Heart right ventricle (tissue), 16 donors: ENCODE measurements around the gene HDX. TPM values are rescaled to one million over a fixed set of nuclear protein-coding genes. Genes with fewer than 3 reads are reported as not detected.
"Not testable (repeated sequence)": the region's sequence is repeated elsewhere in the genome, so short reads cannot be mapped to it uniquely, and the experiment has no call there.

ENCODE experiments used
- ATAC-seq, 8 donors: fragments of 200-7000 bp; cut with Tn5 transposase; one replicate each; pipeline ENCODE4 v1.9.1; 2020; ENCODE audit warnings: mild to moderate bottlenecking in 8 of 8, moderate library complexity in 8 of 8, moderate number of reproducible peaks in 1 of 8
- DNase-seq, 2 donors: peaks; one replicate each; pipeline ENCODE4 v3.0.0-alpha.2; 2020
- H3K27ac ChIP-seq, 10 donors: fragments of 200-600 bp; sonication (generic) in 2 of 10; one replicate each; pipeline versions ENCODE4 v1.5.0 to v1.8.0; 2020 to 2022; ENCODE audit warnings: mild to moderate bottlenecking in 3 of 10
- H3K27me3 ChIP-seq, 7 donors: fragments of 200-600 bp; one replicate each; pipeline ENCODE4 v1.8.0; 2021 to 2022; ENCODE audit warnings: mild to moderate bottlenecking in 2 of 7
- H3K36me3 ChIP-seq, 9 donors: fragments of 200-600 bp; sonication (generic) in 1 of 9; one replicate each; pipeline versions ENCODE4 v1.5.0 to v1.8.0; 2020 to 2022; ENCODE audit warnings: mild to moderate bottlenecking in 2 of 9
- H3K4me1 ChIP-seq, 9 donors: fragments of 200-600 bp; sonication (generic) in 1 of 9; one replicate each; pipeline versions ENCODE4 v1.5.0 to v1.8.0; 2020 to 2022; ENCODE audit warnings: mild to moderate bottlenecking in 4 of 9
- H3K4me3 ChIP-seq, 10 donors: fragments of 200-600 bp; sonication (generic) in 2 of 10; one replicate each; pipeline versions ENCODE4 v1.5.0 to v1.8.0; 2020 to 2022; ENCODE audit warnings: mild to moderate bottlenecking in 7 of 10, moderate library complexity in 2 of 10
- H3K9me3 ChIP-seq, 11 donors: fragments of 200-600 bp in 10 of 11; sonication (generic) in 2 of 11; one replicate each; pipeline versions ENCODE4 v1.5.0 to v1.8.0; 2013 to 2022; ENCODE audit warnings: mild to moderate bottlenecking in 2 of 11, control low read depth in 1 of 11, moderate library complexity in 1 of 11
- WGBS, 2 donors: extraction: QIAGEN DNeasy Blood & Tissue Kit; methylation state at CpG; one replicate each; pipeline ENCODE4 v1.1.7; 2013; ENCODE audit warnings: inconsistent platforms in 1 of 2; 5-methylcytosine and 5-hydroxymethylcytosine counted together
- intact Hi-C, 10 donors: fragments of 100-400 bp; cut with DNase I; formaldehyde crosslinking; loops; one replicate each; pipeline versions ENCODE4 v1.11.1 to v1.14.2; 2022
- polyA plus RNA-seq, 2 donors: library from polyadenylated mRNA; stranded (reverse); fragments of 200-250 nt; gene quantifications; one replicate each; pipeline ENCODE4 v1.2.3, GENCODE V29; 2013
- total RNA-seq, 10 donors: library from RNA; stranded (reverse); fragmentation: NEBNext Ultra II Directional in 3 of 10; extraction: Animal tissue kit (Norgen Biotek cat#: 25700) in 3 of 10; gene quantifications; one replicate each; pipeline versions ENCODE4 v1.2.1 to v1.2.4, GENCODE V29; 2021 to 2023
- TF ChIP-seq, protein P1 (sequence below), 9 donors: fragments of 200-600 bp; sonication (generic) in 2 of 9; IDR thresholded peaks; one replicate each; pipeline versions ENCODE4 v1.5.0 to v1.8.0; 2021 to 2022; ENCODE audit warnings: antibody characterized with exemption in 9 of 9, mild to moderate bottlenecking in 5 of 9, moderate library complexity in 1 of 9
- donor health status: Arrhythmogenic right ventricular cardiomyopathy.
- donor health status: ischemic (EF 13 %, LVEDD 7.1; RV severe dilation, severe dysfunction).
- donor health status: healthy with polysubstance abuse.
- donor health status: DM: no; HTN: yes; CAD: no.
- donor health status: DM: no; HTN: no; CAD: no.
- donor health status: ischemic (EF 25% LVEDD 6.9; RV normal size, moderate dysfunction).
- donor health status: ischemic (EF 25% LVEDD 5.7; RV mildly dilated, moderate dysfunction).
- donor health status: healthy.
- donor health status: DM: yes; HTN: yes; CAD: no.
- donor health status: Ischemic cardiomyopathy.
- donor health status: ischemic (EF 35%, LVEDD 5.7; RV mildly dilated, moderate dysfunction).
- donor health status: nonischemic (EF 11% LVEDD 7.7; RV severe dilation, severe dysfunction).
- donor health status: DM: yes; HTN: yes; CAD: no.
- donor health status: PGD.
- donor health status: ischemic (EF 29% LVEDD 5.4; RV normal size, mild dysfunction).
- donor health status: nonischemic (EF 23%, LVEDD 6.1; RV moderate dilation, normal function).

Gene HDX
- total and polyA plus RNA-seq, 12 donors = 0.29 to 2.5 (median 1.3) TPM

DNA sequence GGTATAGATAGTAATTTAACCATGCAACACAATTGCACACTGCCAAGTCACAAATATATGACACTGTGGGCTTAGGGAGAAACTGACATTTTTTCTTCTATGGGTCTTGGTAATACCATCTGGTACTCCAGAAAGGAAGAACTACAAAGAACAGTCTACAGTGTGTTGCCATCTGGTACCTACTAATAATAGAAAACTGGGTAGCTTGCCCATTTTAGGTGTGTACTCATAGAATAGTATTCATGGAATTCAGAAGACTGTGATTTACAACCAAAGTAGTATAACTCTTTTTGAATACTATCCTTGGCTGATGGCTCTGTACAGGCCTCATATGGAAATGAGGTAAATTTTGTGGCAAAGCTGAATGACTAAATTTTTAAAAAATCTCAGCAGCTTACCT, 181.6 kb downstream of the HDX start:
- Histone ChIP-seq H3K27ac (no peak overlapping the region), H3K9me3 (peaks cover 0 to 4% (median 0%) of the 10 kb centered on the region in 11 donors), H3K4me3 (no peak overlapping the region), H3K27me3 (no peaks in the 10 kb centered on the region), H3K36me3 (peaks cover 0 to 18% (median 0%) of the 10 kb centered on the region in 9 donors), H3K4me1 (no peaks in the 10 kb centered on the region)
- no peak for ATAC-seq
- DNase-seq = no peak
- TF ChIP-seq, protein P1, sequence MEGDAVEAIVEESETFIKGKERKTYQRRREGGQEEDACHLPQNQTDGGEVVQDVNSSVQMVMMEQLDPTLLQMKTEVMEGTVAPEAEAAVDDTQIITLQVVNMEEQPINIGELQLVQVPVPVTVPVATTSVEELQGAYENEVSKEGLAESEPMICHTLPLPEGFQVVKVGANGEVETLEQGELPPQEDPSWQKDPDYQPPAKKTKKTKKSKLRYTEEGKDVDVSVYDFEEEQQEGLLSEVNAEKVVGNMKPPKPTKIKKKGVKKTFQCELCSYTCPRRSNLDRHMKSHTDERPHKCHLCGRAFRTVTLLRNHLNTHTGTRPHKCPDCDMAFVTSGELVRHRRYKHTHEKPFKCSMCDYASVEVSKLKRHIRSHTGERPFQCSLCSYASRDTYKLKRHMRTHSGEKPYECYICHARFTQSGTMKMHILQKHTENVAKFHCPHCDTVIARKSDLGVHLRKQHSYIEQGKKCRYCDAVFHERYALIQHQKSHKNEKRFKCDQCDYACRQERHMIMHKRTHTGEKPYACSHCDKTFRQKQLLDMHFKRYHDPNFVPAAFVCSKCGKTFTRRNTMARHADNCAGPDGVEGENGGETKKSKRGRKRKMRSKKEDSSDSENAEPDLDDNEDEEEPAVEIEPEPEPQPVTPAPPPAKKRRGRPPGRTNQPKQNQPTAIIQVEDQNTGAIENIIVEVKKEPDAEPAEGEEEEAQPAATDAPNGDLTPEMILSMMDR (IDR thresholded peaks at IDR 0.05) = no peak
- intact Hi-C loops = no loop called here

DNA sequence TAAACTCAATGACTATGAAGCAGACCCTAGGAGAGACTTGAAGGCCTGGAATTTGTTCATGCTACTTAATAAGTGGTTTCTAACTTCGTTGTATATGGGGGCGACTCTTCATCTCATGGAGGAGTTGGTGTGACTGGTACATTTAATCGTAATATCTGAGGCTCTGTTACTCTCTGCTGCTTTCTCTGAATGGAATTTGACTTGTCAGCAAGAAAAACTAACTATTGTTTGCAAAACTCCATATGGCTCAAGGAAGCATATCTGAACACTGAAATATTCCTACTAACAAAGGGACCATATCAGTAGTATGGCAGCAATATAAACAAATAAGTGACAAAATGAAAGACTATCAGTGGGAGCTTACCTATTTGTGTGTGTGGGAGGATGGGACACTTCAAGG, 182.2 kb downstream of the HDX start:
- intact Hi-C loops = no loop called here
- H3K27me3 ChIP-seq = no peaks in the 10 kb centered on the region
- TF ChIP-seq, protein P1 (IDR thresholded peaks at IDR 0.05) = no peak

DNA sequence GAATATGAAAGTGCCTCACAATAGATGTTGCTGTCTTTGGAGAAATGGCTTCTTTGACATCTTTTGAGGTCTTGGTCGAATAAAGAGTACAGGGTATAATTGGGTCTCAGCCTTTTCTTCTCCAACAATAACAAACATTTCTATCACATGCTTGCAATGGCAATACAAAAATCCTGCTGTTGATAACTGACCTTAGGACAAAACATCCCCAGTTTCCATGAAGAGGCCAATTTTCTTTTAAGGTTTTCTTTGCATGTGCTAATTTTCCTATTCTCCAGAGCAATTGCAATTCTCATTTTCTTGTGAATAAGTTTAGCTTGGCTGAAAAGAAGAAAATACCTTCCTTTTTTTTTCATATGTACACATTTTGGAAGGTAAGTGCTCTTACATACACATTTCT, 183.6 kb downstream of the HDX start:
- Histone ChIP-seq H3K27ac (no peak overlapping the region), H3K4me3 (no peak overlapping the region), H3K36me3 (peaks cover 0 to 18% (median 0%) of the 10 kb centered on the region in 9 donors), H3K4me1 (no peaks in the 10 kb centered on the region), H3K27me3 (no peaks in the 10 kb centered on the region), H3K9me3 (peaks cover 0 to 13% (median 4%) of the 10 kb centered on the region in 11 donors)
- no peak for DNase-seq
- WGBS, 2 donors = 54 to 63% methylated on average over 1 of the region's 1 CpG
- intact Hi-C loops = loop anchor here in 1 of 10 donors (1.0 kb wide), 1 partner anchor 22 kb away; no protein-coding TSS in a partner anchor
- ATAC-seq = no peak
- TF ChIP-seq, protein P1 (IDR thresholded peaks at IDR 0.05) = no peak

More for the DNA sequence above, 182.2 kb downstream of the HDX start:
- no peaks in the 10 kb centered on the region for H3K4me1 ChIP-seq
- no peak overlapping the region for H3K27ac ChIP-seq
- DNase-seq (no peak), ATAC-seq (no peak)
- H3K36me3 ChIP-seq = peaks cover 0 to 18% (median 0%) of the 10 kb centered on the region in 9 donors
- WGBS, 2 donors = 79 to 89% methylated on average over 3 of the region's 3 CpGs
- H3K4me3 ChIP-seq = no peak overlapping the region
- peaks cover 0 to 8% (median 2%) of the 10 kb centered on the region in 11 donors for H3K9me3 ChIP-seq

DNA sequence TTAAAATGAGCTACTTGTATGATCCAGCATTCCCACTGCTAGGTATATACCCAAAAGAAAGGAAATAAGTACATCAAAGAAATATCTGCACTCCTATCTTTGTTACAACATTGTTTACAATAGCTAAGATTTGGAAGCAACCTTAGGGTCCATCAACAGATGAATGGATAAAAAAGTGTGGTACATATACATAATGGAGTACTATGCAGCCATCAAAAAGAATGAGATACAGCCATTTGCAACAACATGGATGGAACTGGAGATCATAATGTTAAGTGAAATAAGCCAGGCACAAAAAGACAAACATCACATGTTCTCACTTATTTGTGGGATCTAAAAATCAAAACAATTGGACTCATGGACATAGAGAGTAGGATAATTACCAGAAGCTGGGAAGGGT, 186.3 kb downstream of the HDX start:
- intact Hi-C loops, DNase-seq, H3K36me3 ChIP-seq, H3K4me3 ChIP-seq, H3K4me1 ChIP-seq, H3K27ac ChIP-seq, ATAC-seq, H3K27me3 ChIP-seq: not testable (repeated sequence)
- peaks cover 0 to 13% (median 4%) of the 10 kb centered on the region in 11 donors for H3K9me3 ChIP-seq
